A673 (cell line): ENCODE data around the gene C7orf57.

Source experiments
- CTCF ChIP-seq: fragments of 300-800, 200-600 bp; sonication (generic); conservative IDR thresholded peaks from 2 replicates; pipeline ENCODE4 v1.5.1; 2017; ENCODE audit warnings: low read depth, mild to moderate bottlenecking, antibody characterized with exemption, low read length, moderate library complexity, mixed read lengths
- EZH2 ChIP-seq: fragments of 200-600 bp; sonication (generic); IDR thresholded peaks from 2 replicates; pipeline ENCODE4 v1.6.1; 2017; ENCODE audit warnings: borderline replicate concordance, low read depth, mild to moderate bottlenecking, mixed read lengths, antibody characterized with exemption, low read length; ENCODE audit not compliant: poor library complexity, severe bottlenecking

GRCh38 chr7:48107926-48108472, 72.7 kb downstream of the C7orf57 start:
- TF ChIP-seq CTCF (no peak), EZH2 (no peak)
